Calu3 (cell line): ENCODE results near the gene HLCS. TPM values are rescaled to one million over a fixed set of nuclear protein-coding genes. Genes with fewer than 3 reads are reported as not detected.

ENCODE experiments used
- BruUV-seq: library from RNA; stranded (reverse); fragments of 400-500 nt; replicated peaks from 2 replicates; lab custom pipeline; 2021; lab: Mats Ljungman, UMichigan
- CTCF ChIA-PET: fragments of 300-600 bp; sonication (Branson Sonifier 250); formaldehyde crosslinking; loops from one replicate; lab custom pipeline; 2022; ENCODE audit warnings: antibody characterized with exemption; lab: Charles Lee
- DNase-seq: peaks from one replicate; pipeline ENCODE4 v3.0.0; 2022
- H3K27ac Mint-ChIP-seq: one replicate; pipeline ENCODE4 v1.8.0; 2022; ENCODE audit warnings: mixed read lengths; ENCODE audit not compliant: unreplicated experiment
- H3K27me3 Mint-ChIP-seq: one replicate; pipeline ENCODE4 v1.8.0; 2022; ENCODE audit warnings: mixed read lengths; ENCODE audit not compliant: unreplicated experiment
- H3K36me3 Mint-ChIP-seq: one replicate; pipeline ENCODE4 v1.8.0; 2022; ENCODE audit warnings: mild to moderate bottlenecking, moderate library complexity, mixed read lengths; ENCODE audit not compliant: insufficient read depth, unreplicated experiment
- H3K4me1 Mint-ChIP-seq: one replicate; pipeline ENCODE4 v1.8.0; 2022; ENCODE audit warnings: mild to moderate bottlenecking, low read depth, mixed read lengths; ENCODE audit not compliant: unreplicated experiment
- H3K4me3 Mint-ChIP-seq: one replicate; pipeline ENCODE4 v1.8.0; 2022; ENCODE audit warnings: mild to moderate bottlenecking, low read depth, moderate library complexity, mixed read lengths; ENCODE audit not compliant: unreplicated experiment
- H3K9me3 Mint-ChIP-seq: one replicate; pipeline ENCODE4 v1.8.0; 2022; ENCODE audit warnings: low read depth, mixed read lengths; ENCODE audit not compliant: unreplicated experiment
- intact Hi-C: fragments of 100-400 bp; cut with micrococcal nuclease; formaldehyde crosslinking; loops from one replicate; pipeline ENCODE4 v1.10.0; 2022; ENCODE audit not compliant: unreplicated experiment
- total RNA-seq: library from RNA; stranded (reverse); gene quantifications from 2 replicates; pipeline ENCODE4 v1.2.3, GENCODE V29; 2022
- TF ChIP-seq, protein P1 (sequence below): fragments of 200-600 bp; IDR thresholded peaks from one replicate; pipeline ENCODE4 v1.8.0; 2022; ENCODE audit warnings: antibody characterized with exemption; ENCODE audit not compliant: unreplicated experiment

Gene HLCS
- total RNA-seq, 1 experiment from 2014 or later, result 18.4 TPM

GRCh38 chr21:36707763-36708285 lies 258.6 kb downstream of the HLCS start:
- Mint-ChIP-seq H3K27me3 (no peaks in the 10 kb centered on the region), H3K27ac (no peak overlapping the region)

DNA sequence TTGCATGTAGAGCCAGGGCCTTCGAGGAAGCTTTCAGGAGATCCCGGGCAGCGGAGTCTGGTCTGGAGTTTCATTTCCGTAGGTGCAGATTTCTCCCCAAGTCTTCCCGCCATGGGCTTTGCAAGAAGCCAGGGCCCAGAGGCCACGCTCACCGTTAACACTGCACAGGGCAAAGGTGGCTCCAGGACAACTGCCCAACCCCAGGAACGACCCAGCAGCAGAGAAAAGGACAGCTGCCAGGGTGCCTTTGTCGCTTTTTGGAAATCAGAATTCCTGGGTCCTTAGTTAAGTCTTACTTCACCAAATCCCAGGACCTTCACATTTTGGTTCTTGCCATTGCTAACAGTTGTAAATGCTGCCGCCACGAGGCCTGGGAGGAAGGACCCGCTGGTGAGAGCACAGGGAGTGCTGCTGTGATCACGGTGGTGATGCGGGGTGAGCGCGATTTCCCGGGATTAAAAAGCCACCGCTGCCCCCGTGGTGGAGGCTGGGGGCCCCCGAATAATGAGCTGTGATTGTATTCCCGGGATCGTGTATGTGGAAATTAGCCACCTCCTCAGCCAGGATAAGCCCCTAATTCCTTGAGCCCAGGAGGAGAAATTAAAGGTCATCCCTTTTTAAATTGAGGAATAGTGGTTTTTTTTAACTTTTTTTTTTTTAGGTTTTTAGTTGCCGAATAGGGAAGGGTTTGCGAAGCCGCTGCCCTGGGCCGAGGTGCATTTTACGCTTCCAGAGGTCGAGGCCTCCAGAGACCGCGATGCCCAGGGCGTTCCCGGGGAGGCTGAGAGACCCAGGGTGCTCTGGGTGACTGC lies 259.3 kb downstream of the HLCS start:
- no peak overlapping the region for H3K27ac Mint-ChIP-seq

More at GRCh38 chr21:36707763-36708285, 258.6 kb downstream of the HLCS start:
- no peaks in the 10 kb centered on the region for H3K4me1 Mint-ChIP-seq
- intact Hi-C loops, result no loop called here
- TF ChIP-seq, protein P1, sequence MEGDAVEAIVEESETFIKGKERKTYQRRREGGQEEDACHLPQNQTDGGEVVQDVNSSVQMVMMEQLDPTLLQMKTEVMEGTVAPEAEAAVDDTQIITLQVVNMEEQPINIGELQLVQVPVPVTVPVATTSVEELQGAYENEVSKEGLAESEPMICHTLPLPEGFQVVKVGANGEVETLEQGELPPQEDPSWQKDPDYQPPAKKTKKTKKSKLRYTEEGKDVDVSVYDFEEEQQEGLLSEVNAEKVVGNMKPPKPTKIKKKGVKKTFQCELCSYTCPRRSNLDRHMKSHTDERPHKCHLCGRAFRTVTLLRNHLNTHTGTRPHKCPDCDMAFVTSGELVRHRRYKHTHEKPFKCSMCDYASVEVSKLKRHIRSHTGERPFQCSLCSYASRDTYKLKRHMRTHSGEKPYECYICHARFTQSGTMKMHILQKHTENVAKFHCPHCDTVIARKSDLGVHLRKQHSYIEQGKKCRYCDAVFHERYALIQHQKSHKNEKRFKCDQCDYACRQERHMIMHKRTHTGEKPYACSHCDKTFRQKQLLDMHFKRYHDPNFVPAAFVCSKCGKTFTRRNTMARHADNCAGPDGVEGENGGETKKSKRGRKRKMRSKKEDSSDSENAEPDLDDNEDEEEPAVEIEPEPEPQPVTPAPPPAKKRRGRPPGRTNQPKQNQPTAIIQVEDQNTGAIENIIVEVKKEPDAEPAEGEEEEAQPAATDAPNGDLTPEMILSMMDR, result no peak
- no TSS peak for BruUV-seq
- H3K4me3 Mint-ChIP-seq, result no peak overlapping the region
- CTCF ChIA-PET, result no interaction called here
- no peak for DNase-seq
- H3K9me3 Mint-ChIP-seq, result no peaks in the 10 kb centered on the region
- H3K36me3 Mint-ChIP-seq, result peaks cover 7% of the 10 kb centered on the region

DNA sequence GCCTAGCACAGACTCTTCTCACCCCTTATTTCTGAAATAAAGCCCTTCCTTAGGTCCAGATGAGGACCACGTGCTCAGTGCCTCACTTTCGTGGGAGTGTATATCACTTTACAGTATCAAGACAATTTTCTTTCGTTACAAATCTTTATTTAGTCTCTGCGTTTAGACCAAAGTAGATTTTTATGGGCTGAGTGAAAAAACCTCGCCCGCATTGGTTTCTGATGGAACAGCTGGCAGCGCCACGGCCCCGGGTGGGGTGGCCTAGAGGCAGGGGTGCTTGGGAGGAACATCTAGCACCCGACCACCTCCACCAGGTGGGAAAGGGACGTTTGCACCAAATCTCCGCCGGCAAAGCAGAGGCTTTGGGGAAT lies 260.0 kb downstream of the HLCS start:
- TF ChIP-seq, protein P1, result no peak
- Mint-ChIP-seq H3K36me3 (peaks cover 18% of the 10 kb centered on the region), H3K27me3 (no peaks in the 10 kb centered on the region), H3K27ac (no peak overlapping the region), H3K4me3 (no peak overlapping the region), H3K9me3 (no peaks in the 10 kb centered on the region), H3K4me1 (no peaks in the 10 kb centered on the region)
- no peak for DNase-seq
- CTCF ChIA-PET, result no interaction called here
- intact Hi-C loops, result no loop called here
- BruUV-seq, result no TSS peak

More for the DNA sequence above, 259.3 kb downstream of the HLCS start:
- DNase-seq, result no peak
- BruUV-seq, result no TSS peak
- Mint-ChIP-seq H3K36me3 (peaks cover 11% of the 10 kb centered on the region), H3K27me3 (no peaks in the 10 kb centered on the region), H3K9me3 (no peaks in the 10 kb centered on the region), H3K4me3 (no peak overlapping the region), H3K4me1 (no peaks in the 10 kb centered on the region)
- intact Hi-C loops, result no loop called here
- CTCF ChIA-PET, result no interaction called here
- TF ChIP-seq, protein P1, result no peak

GRCh38 chr21:36705679-36706481 lies 260.6 kb downstream of the HLCS start:
- BruUV-seq, result no TSS peak
- DNase-seq, result no peak
- CTCF ChIA-PET, result no interaction called here
- TF ChIP-seq, protein P1, result no peak
- Mint-ChIP-seq H3K4me3 (no peak overlapping the region), H3K36me3 (peaks cover 22% of the 10 kb centered on the region), H3K9me3 (no peaks in the 10 kb centered on the region), H3K27me3 (no peaks in the 10 kb centered on the region), H3K27ac (no peak overlapping the region), H3K4me1 (no peaks in the 10 kb centered on the region)
- intact Hi-C loops, result no loop called here
